HepG2 (cell line): ENCODE results near the gene ZNF773. TPM values are rescaled to one million over a fixed set of nuclear protein-coding genes. Genes with fewer than 3 reads are reported as not detected.

Experiments used
- BCL6 ChIP-seq: IDR thresholded peaks from 2 replicates; pipeline ENCODE4 v1.6.1; 2016; ENCODE audit warnings: missing genetic modification reagents, missing compliant biosample characterization
- CCAR2 ChIP-seq: fragments of 200-400 bp; formaldehyde crosslinking; optimal IDR thresholded peaks from 2 replicates; pipeline ENCODE3; 2018; ENCODE audit warnings: low read depth, mild to moderate bottlenecking, low read length, moderate library complexity
- GATAD1 ChIP-seq: IDR thresholded peaks from 2 replicates; pipeline ENCODE4 v1.6.1; 2016; ENCODE audit warnings: missing genetic modification reagents, missing compliant biosample characterization
- HMGXB4 ChIP-seq, 2 experiments: sonication (generic) in 1 of 2; formaldehyde crosslinking in 1 of 2; IDR thresholded peaks; 2 replicates each; pipeline versions ENCODE4 v1.4.0 to v1.6.1; 2018 to 2020; ENCODE audit warnings: missing genetic modification reagents in 2 of 2, borderline replicate concordance in 1 of 2, low read depth in 1 of 2, mild to moderate bottlenecking in 1 of 2, missing biosample characterization in 1 of 2
- MLXIP ChIP-seq: sonication (generic); formaldehyde crosslinking; IDR thresholded peaks from 2 replicates; pipeline ENCODE4 v1.9.0; 2021; ENCODE audit warnings: missing genetic modification reagents, borderline replicate concordance
- NBN ChIP-seq: fragments of 450-650 bp; conservative IDR thresholded peaks from 2 replicates; pipeline ENCODE4 v1.6.1; 2017
- NCOA1 ChIP-seq: sonication (generic); formaldehyde crosslinking; IDR thresholded peaks from 2 replicates; pipeline ENCODE4 v1.9.0; 2021; ENCODE audit warnings: missing genetic modification reagents
- POLR2A ChIP-seq, 2 experiments: IDR thresholded peaks; 2 replicates each; pipeline ENCODE4 v1.6.1; 2011; ENCODE audit warnings: low read depth in 2 of 2, low read length in 2 of 2, mild to moderate bottlenecking in 1 of 2, moderate library complexity in 1 of 2; ENCODE audit not compliant: insufficient read depth in 1 of 2
- SP2 ChIP-seq: sonication (generic); formaldehyde crosslinking; IDR thresholded peaks from 2 replicates; pipeline ENCODE4 v1.5.1; 2020; ENCODE audit warnings: mild to moderate bottlenecking, missing genetic modification reagents
- ZC3H4 ChIP-seq: sonication (generic); formaldehyde crosslinking; IDR thresholded peaks from 2 replicates; pipeline ENCODE4 v1.4.0; 2020; ENCODE audit warnings: missing genetic modification reagents, borderline replicate concordance
- ZFP1 ChIP-seq: IDR thresholded peaks from 2 replicates; pipeline ENCODE4 v1.6.1; 2016
- ZFP82 ChIP-seq: sonication (generic); formaldehyde crosslinking; IDR thresholded peaks from 2 replicates; pipeline ENCODE4 v1.5.1; 2020; ENCODE audit warnings: mild to moderate bottlenecking, missing genetic modification reagents, borderline replicate concordance
- ZNF143 ChIP-seq: sonication (generic); formaldehyde crosslinking; IDR thresholded peaks from 2 replicates; pipeline ENCODE4 v1.4.0; 2020; ENCODE audit warnings: missing genetic modification reagents
- ZNF224 ChIP-seq: sonication (generic); formaldehyde crosslinking; IDR thresholded peaks from 2 replicates; pipeline ENCODE4 v1.5.0; 2020; ENCODE audit warnings: mild to moderate bottlenecking, missing genetic modification reagents
- ZNF251 ChIP-seq: sonication (generic); formaldehyde crosslinking; IDR thresholded peaks from 2 replicates; pipeline ENCODE4 v1.9.0; 2021; ENCODE audit warnings: mild to moderate bottlenecking, missing genetic modification reagents
- ZNF407 ChIP-seq: sonication (generic); formaldehyde crosslinking; IDR thresholded peaks from one replicate; pipeline ENCODE4 v1.5.1; 2020; ENCODE audit warnings: mild to moderate bottlenecking, missing genetic modification reagents; ENCODE audit errors: not compliant biosample characterization
- ZNF878 ChIP-seq: sonication (generic); formaldehyde crosslinking; IDR thresholded peaks from 2 replicates; pipeline ENCODE4 v1.8.1; 2023; ENCODE audit warnings: mild to moderate bottlenecking, missing genetic modification reagents, moderate library complexity
- polyA plus RNA-seq, 8 experiments: library from polyadenylated mRNA; depleted of rRNA in 3 of 8; stranded (reverse) in 7 of 8; unstranded in 1 of 8; fragments of >200 nt; fragmentation: Illumina TruSeq in 4 of 8; extraction: Trizol in 4 of 8; gene quantifications; 2 replicates each; pipeline versions ENCODE4 v1.2.1 to v1.2.3, GENCODE V29; 2011 to 2016; ENCODE audit warnings: low read depth in 4 of 8, missing spikeins in 1 of 8, mixed read lengths in 1 of 8; ENCODE audit not compliant: insufficient read depth in 1 of 8
- total RNA-seq, 5 experiments: library from RNA; depleted of rRNA; stranded (reverse); fragments of >200 nt; fragmentation: Illumina TruSeq; extraction: Trizol; gene quantifications; 2 replicates each; pipeline ENCODE4 v1.2.3, GENCODE V29; 2016; ENCODE audit warnings: low read depth in 1 of 5

ZNF773 gene
- total and polyA plus RNA-seq, 2 of the 13 experiments (the other 11 are each of a cell fraction or from before 2014, with no cell fraction given), result 5.7 to 6.7 TPM

GRCh38 chr19:57477191-57478008, 22.3 kb upstream of the ZNF773 start, which contains the start of gene ZNF772 (continued):
- TF ChIP-seq ZNF407 (CRISPR knock-in tag) (peak; percentile 43), NBN (no peak), ZFP82 (no peak), BCL6 (CRISPR knock-in tag) (peak; percentile 26), ZC3H4 (CRISPR knock-in tag) (no peak), ZFP1 (CRISPR knock-in tag) (no peak), ZNF224 (CRISPR knock-in tag) (no peak), NCOA1 (no peak), ZNF143 (CRISPR knock-in tag) (peak; percentile 98), HMGXB4 (CRISPR knock-in tag; IDR thresholded peaks at IDR 0.05; ENCODE audit: borderline replicate concordance in 1 of 2, low read depth in 1 of 2) (peak in 1 of 2 experiments; percentile 77; a peak in 2 of 4 replicates), SP2 (peak; percentile 96), POLR2A (IDR thresholded peaks at IDR 0.05; ENCODE audit: insufficient read depth in 1 of 2, low read depth in 2 of 2, low read length in 2 of 2) (peak in 1 of 2 experiments; percentile 54; a peak in 2 of 4 replicates), CCAR2 (no peak), GATAD1 (peak; percentile 78), ZNF251 (CRISPR knock-in tag) (no peak), ZNF878 (CRISPR knock-in tag) (no peak), MLXIP (no peak)
